ENCODE results near the gene RNF183. TPM values are rescaled to one million over a fixed set of nuclear protein-coding genes. Genes with fewer than 3 reads are reported as not detected.

The RNF183 gene
- total and polyA plus RNA-seq, 9 of the 15 experiments (the other 6 are each of a cell fraction or from before 2014, with no cell fraction given), result 0.04 to 2.0 (median 0.16) TPM; not detected in 5

- TF ChIP-seq DPF2 (IDR thresholded peaks at IDR 0.05) (0 out of 2 replicates have a peak, but pooled peaks have one; percentile 41), ATF7 (IDR thresholded peaks at IDR 0.05) (peak; percentile 97), RAD21 (CRISPR knock-in tag; conservative IDR thresholded peaks at IDR 0.05 in 1 of 2, IDR thresholded peaks at IDR 0.05 in 1 of 2) (no peak), HMG20B (CRISPR knock-in tag; IDR thresholded peaks at IDR 0.05) (no peak), ATF3 (IDR thresholded peaks at IDR 0.05) (peak; percentile 94), ATF3 (CRISPR knock-in tag; conservative IDR thresholded peaks at IDR 0.05) (peak; percentile 76; the same call in 1 of the 2 replicates), JUND (IDR thresholded peaks at IDR 0.05; ENCODE audit: borderline replicate concordance, low read depth, low read length) (peak; percentile 71), JUND (tag; IDR thresholded peaks at IDR 0.05; ENCODE audit: borderline replicate concordance, low read depth, low read length) (peak; percentile 84; the same call in 1 of the 3 replicates), ZNF780A (CRISPR knock-in tag; IDR thresholded peaks at IDR 0.05) (no peak), TARDBP (IDR thresholded peaks at IDR 0.05) (no peak), SPI1 (IDR thresholded peaks at IDR 0.05; ENCODE audit: borderline replicate concordance, low read depth, low read length) (peak; percentile 68; the same call in 1 of the 2 replicates), GTF2E2 (tag; IDR thresholded peaks at IDR 0.05) (no peak), POLR3G (IDR thresholded peaks at IDR 0.05; ENCODE audit: extremely low read depth, insufficient read length, insufficient replicate concordance) (no peak), FOSL1 (tag; conservative IDR thresholded peaks at IDR 0.05) (peak; percentile 64), CTBP1 (IDR thresholded peaks at IDR 0.05; ENCODE audit: borderline replicate concordance) (peak; percentile 62; the same call in 1 of the 2 replicates), JUN (IDR thresholded peaks at IDR 0.05; ENCODE audit: borderline replicate concordance, low read depth, low read length) (peak; percentile 62; the same call in 1 of the 2 replicates), JUN (CRISPR knock-in tag; IDR thresholded peaks at IDR 0.05; ENCODE audit: borderline replicate concordance) (no peak), HCFC1 (IDR thresholded peaks at IDR 0.05; ENCODE audit: low read depth, low read length) (no peak), MNT (conservative IDR thresholded peaks at IDR 0.05) (peak in 1 of 2 experiments; percentile 48; a peak in 1 of 4 replicates), CEBPG (CRISPR knock-in tag; IDR thresholded peaks at IDR 0.05) (no peak), CEBPG (tag; conservative IDR thresholded peaks at IDR 0.05 in 1 of 2, IDR thresholded peaks at IDR 0.05 in 1 of 2) (0 out of 4 replicates have a peak, but pooled peaks of 1 of the 2 experiments have one; percentile 20), ZMIZ1 (IDR thresholded peaks at IDR 0.05; ENCODE audit: low read depth in 2 of 2, low read length in 2 of 2) (no peak), MTA3 (IDR thresholded peaks at IDR 0.05; ENCODE audit: borderline replicate concordance) (no peak), BCOR (IDR thresholded peaks at IDR 0.05) (no peak), SUPT5H (IDR thresholded peaks at IDR 0.05) (no peak), ZNF184 (CRISPR knock-in tag; IDR thresholded peaks at IDR 0.05) (no peak)
These were observed 3.3 kb downstream of the RNF183 start (continued) for GRCh38 chr9:113299800-113300292.
